Activated CD4-positive, alpha-beta memory T cell treated with anti-CD3 and anti-CD28 coated beads, Interleukin-2, amount 10 ng/mL, durations not matched to agents 7 days and 5 days (primary cell): ENCODE measurements around the gene ASCL2. TPM values are rescaled to one million over a fixed set of nuclear protein-coding genes. Genes with fewer than 3 reads are reported as not detected.
A peak's percentile ranks its signal among the peaks of the same experiment; 100 is the strongest.

Source experiments
- CTCF ChIA-PET: fragments of 350-600 bp; sonication (Branson Sonifier 250); formaldehyde crosslinking; loops from one replicate; lab custom pipeline; 2021; ENCODE audit warnings: antibody characterized with exemption, inconsistent platforms; lab: Charles Lee
- POLR2A ChIA-PET: fragments of 350-600 bp; sonication (Branson Sonifier 250); formaldehyde crosslinking; loops from one replicate; lab custom pipeline; 2021; ENCODE audit warnings: antibody characterized with exemption; lab: Charles Lee
- DNase-seq: peaks from one replicate; pipeline ENCODE4 v3.0.0-alpha.2; 2020
- H3K27ac Mint-ChIP-seq: one replicate; pipeline ENCODE4 v1.8.0; 2021; ENCODE audit warnings: mild to moderate bottlenecking, mixed read lengths
- H3K27me3 Mint-ChIP-seq: one replicate; pipeline ENCODE4 v1.8.0; 2021; ENCODE audit warnings: mixed read lengths
- H3K36me3 Mint-ChIP-seq: one replicate; pipeline ENCODE4 v1.8.0; 2021; ENCODE audit warnings: low read depth, mixed read lengths
- H3K4me1 Mint-ChIP-seq: one replicate; pipeline ENCODE4 v1.8.0; 2021; ENCODE audit warnings: mixed read lengths
- H3K4me3 Mint-ChIP-seq: one replicate; pipeline ENCODE4 v1.8.0; 2021; ENCODE audit warnings: mild to moderate bottlenecking, mixed read lengths
- H3K9me3 Mint-ChIP-seq: one replicate; pipeline ENCODE4 v1.8.0; 2021; ENCODE audit warnings: mixed read lengths
- total RNA-seq, 2 experiments: library from RNA; stranded (reverse); gene quantifications; one replicate each; pipeline ENCODE4 v1.2.3, GENCODE V29; 2021

The ASCL2 gene
- total RNA-seq, 2 experiments from 2014 or later: 0.35 to 0.68 TPM

DNA sequence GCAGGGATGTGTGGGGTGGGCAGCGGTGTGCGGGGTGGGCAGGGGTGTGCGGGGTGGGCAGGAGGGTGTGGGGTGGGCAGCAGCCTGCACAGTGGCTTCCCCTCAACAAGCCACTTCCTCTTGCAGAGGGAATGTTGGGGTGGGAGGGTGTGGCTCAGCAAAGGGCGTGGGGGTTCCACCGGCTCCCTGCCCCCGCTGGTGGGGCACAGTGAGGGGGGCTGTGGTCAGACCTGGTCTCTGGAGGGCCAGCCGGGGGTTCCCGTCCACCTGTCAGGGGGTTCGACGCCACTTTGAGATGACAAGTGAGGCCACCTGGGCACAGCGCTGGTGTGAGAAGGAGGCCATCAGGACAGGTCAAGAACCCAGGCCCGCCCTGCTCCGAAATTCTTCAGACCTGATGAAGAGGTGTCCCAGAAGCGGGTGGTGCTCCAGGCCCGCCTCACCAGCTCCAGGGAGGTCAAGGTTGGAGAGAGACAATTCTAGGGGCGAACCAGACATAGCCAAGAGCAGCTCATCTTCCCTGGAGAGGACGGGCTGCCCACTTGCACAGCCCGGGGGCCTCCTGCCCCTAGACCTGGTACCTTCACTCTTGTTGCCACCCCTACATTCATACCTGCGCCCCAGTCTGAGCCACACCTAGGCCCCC lies 30.0 kb upstream of the ASCL2 start:
- H3K36me3 Mint-ChIP-seq: peaks cover 37% of the 10 kb centered on the region
- DNase-seq: peak; percentile 25
- ChIA-PET POLR2A (interaction anchor here (1.2 to 3.4 kb wide), 2 partner anchors 10 to 31 kb away, joined by 4 to 21 read pairs; partner anchors contain the start of gene ASCL2), CTCF (interaction anchor here (1.6 kb wide), 2 partner anchors 100 to 120 kb away, joined by 6 to 7 read pairs; partner anchors contain the start of gene TSSC4)
- H3K4me1 Mint-ChIP-seq: peaks cover 46% of the 10 kb centered on the region
- no peaks in the 10 kb centered on the region for H3K9me3 Mint-ChIP-seq
- peak overlapping the region; percentile 95 for H3K27ac Mint-ChIP-seq
- peak overlapping the region; percentile 100 for H3K4me3 Mint-ChIP-seq
- H3K27me3 Mint-ChIP-seq: no peaks in the 10 kb centered on the region

DNA sequence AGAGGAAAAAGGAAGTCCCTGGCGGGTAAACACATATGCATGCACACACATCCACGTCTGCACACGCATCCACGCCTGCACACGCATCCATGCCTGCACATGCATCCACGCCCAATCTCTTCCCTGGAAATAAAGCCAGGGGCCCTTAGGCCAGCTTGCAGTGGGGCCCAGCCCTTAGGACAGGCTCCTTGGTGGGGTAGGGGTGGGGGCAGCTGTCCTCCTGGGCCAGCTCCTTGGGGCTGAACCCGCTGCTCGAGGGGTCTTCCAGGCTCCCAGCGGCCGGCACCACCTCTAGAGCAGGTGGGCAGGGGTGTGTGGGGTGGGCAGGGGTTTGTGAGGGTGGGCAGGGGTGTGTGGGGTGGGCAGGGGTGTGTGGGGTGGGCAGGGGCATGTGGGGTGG lies 29.4 kb upstream of the ASCL2 start:
- Mint-ChIP-seq H3K27ac (peak overlapping the region; percentile 49), H3K27me3 (no peaks in the 10 kb centered on the region), H3K4me1 (peaks cover 41% of the 10 kb centered on the region), H3K4me3 (peak overlapping the region; percentile 65), H3K9me3 (no peaks in the 10 kb centered on the region), H3K36me3 (peaks cover 37% of the 10 kb centered on the region)
- CTCF ChIA-PET: interaction anchor here (1.6 kb wide), 1 partner anchor 121 kb away, joined by 6 read pairs; no protein-coding TSS in a partner anchor
- POLR2A ChIA-PET: interaction anchor here (1.2 to 3.4 kb wide), 2 partner anchors 11 to 30 kb away, joined by 4 to 21 read pairs; partner anchors contain the start of gene ASCL2
- no peak for DNase-seq

DNA sequence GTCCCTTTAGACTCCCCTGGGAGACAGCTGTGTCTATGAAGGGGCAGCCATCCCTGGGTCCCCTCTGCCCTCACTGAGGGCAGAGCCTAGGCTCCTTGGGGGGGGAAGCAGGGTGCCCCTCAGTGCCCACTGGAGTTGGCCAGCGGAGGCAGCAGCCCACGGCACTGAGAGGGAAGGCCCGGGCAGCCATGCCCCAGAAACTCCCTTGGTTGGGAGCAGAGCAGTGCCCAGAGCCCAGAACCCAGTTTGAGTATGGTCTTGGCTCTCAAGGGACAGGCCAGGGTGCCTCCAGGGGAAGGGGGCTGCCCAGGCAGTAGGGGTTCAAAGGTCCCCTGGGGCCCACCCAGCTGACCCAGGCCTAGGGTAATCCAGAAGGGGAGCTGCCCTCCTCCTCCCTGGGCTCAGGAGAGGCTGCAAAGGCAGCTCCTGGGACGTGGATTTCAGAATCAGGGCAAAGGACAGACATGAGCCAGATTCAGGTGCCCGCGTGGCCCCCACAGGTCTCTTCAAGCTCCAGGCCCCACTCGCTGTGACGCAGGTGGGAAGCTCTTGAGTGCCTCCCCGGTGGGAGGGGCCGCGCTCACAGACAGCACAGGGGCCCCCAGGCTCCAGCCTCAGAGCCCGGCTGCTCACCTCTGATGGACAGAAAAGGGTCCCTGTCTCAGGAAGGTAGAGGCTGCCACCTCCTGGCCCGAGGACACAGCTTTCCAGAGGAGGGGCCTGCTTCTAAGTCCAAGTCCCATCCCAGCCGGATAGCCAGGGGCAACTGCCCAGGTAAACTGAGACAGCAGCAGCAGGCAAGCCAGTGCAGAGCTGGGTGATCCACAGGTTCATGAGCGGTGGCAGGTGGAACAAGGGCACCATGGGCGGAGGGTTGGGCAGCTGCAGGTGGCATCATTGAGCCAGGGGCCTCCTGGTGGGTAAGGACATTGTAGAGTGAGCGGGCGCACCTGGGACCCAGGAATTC lies 28.7 kb upstream of the ASCL2 start:
- no peaks in the 10 kb centered on the region for H3K9me3 Mint-ChIP-seq
- peak; percentile 24 for DNase-seq
- H3K4me1 Mint-ChIP-seq: peaks cover 37% of the 10 kb centered on the region
- H3K27me3 Mint-ChIP-seq: no peaks in the 10 kb centered on the region
- ChIA-PET CTCF (no interaction called here), POLR2A (interaction anchor here (1.2 to 3.4 kb wide), 2 partner anchors 12 to 29 kb away, joined by 4 to 21 read pairs; partner anchors contain the start of gene ASCL2)
- H3K4me3 Mint-ChIP-seq: peak overlapping the region; percentile 65
- peak overlapping the region; percentile 58 for H3K27ac Mint-ChIP-seq
- H3K36me3 Mint-ChIP-seq: peaks cover 37% of the 10 kb centered on the region

DNA sequence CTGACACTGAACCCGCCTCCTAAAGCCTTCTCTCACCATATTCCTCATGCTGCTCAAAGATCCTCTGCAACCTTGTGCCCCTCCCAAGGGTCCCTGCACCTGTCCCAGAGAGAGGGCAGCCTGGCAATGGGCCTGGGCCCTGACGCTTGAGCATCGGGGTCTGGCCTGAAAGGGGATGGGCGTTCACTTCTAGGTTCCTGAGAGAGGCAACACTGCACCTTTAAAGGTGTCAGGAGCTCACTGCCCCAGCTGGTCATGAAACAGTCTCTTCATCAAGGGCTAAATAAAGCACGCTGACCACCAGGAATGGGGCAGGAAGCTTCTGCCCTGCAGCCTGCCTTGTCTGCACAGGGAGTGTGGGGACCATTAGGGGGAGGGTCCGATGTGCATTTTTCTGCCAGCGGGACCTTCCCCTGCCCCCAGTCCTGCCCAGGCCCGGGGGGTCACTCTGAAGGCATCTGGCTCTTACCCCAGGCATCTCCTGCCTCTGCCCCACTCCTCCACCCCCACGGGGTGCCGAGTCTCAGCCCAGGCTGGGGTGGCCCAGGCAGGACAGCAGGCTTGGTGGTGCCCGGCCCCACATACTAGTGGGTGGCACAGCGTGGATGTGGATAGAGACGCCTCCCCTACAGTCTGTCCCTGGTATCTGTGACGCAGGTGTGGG lies 27.9 kb upstream of the ASCL2 start:
- Mint-ChIP-seq H3K9me3 (no peaks in the 10 kb centered on the region), H3K4me1 (peaks cover 31% of the 10 kb centered on the region), H3K27me3 (no peaks in the 10 kb centered on the region), H3K36me3 (peaks cover 37% of the 10 kb centered on the region), H3K27ac (no peak overlapping the region), H3K4me3 (no peak overlapping the region)
- CTCF ChIA-PET: no interaction called here
- POLR2A ChIA-PET: interaction anchor here (1.0 kb wide), 1 partner anchor 40 kb away, joined by 3 read pairs; no protein-coding TSS in a partner anchor
- peak; percentile 14 for DNase-seq

DNA sequence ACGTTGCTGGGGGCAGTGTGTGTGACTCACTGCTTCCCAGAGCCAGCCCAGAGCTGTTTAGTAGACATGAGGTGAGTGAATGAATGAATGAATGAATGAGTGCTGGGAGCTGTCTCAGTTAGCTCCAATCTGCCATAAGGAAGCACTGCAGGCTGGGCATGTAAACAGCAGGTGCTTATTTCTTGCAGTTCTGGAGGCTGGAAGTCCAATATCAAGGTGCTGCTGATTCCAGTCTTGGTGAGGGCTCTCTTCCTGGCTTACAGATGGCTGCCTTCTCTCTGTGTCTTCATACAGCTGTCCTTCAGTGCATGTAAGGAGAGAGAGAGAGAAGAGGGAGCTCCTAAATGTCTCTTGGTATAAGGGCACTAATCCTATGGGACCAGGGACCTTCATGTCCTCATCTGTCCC lies 27.2 kb upstream of the ASCL2 start:
- Mint-ChIP-seq H3K4me1 (peaks cover 25% of the 10 kb centered on the region), H3K27ac (no peak overlapping the region), H3K36me3 (peaks cover 36% of the 10 kb centered on the region), H3K4me3 (no peak overlapping the region), H3K27me3 (no peaks in the 10 kb centered on the region), H3K9me3 (no peaks in the 10 kb centered on the region)
- ChIA-PET POLR2A (interaction anchor here (1.0 kb wide), 1 partner anchor 39 kb away, joined by 3 read pairs; no protein-coding TSS in a partner anchor), CTCF (no interaction called here)
- DNase-seq: no peak

DNA sequence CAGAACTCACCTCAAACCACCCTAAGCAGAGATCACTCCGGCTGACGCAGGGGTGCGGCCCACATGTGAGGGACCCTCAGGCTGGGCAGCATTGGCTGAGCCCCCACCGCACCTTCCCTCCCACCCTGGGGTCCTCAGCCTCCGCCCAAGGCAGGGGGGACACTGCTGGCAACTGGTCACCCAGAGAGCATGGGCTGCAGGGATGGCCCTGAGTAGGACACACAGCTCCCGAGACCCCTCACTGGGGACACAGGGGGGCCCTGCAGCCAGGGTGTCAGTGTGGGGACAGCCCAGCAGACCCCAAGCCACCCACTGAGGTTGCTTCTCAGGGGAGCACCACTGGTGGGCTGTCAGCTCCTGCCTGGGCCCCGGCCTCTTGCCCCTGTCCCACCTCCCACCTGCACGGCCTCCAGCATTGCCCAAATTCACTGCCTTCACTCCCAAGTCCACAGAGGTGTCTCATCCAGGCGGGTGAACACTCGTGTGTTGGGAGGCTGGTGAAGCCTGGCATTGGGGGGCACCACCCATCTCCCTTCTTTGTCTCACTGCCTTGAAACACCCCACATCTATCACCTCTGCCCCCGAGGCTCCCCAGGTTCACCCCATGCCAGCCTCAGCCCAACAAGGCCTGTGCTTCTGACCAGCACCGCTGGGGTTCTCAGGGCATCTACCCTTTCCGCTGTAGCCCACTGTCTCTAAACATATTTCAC lies 26.7 kb upstream of the ASCL2 start:
- CTCF ChIA-PET: no interaction called here
- POLR2A ChIA-PET: interaction anchor here (1.0 kb wide), 1 partner anchor 38 kb away, joined by 3 read pairs; no protein-coding TSS in a partner anchor
- no peaks in the 10 kb centered on the region for H3K9me3 Mint-ChIP-seq
- peaks cover 33% of the 10 kb centered on the region for H3K36me3 Mint-ChIP-seq
- H3K4me3 Mint-ChIP-seq: no peak overlapping the region
- no peak overlapping the region for H3K27ac Mint-ChIP-seq
- no peaks in the 10 kb centered on the region for H3K27me3 Mint-ChIP-seq
- DNase-seq: peak; percentile 15
- peaks cover 23% of the 10 kb centered on the region for H3K4me1 Mint-ChIP-seq

DNA sequence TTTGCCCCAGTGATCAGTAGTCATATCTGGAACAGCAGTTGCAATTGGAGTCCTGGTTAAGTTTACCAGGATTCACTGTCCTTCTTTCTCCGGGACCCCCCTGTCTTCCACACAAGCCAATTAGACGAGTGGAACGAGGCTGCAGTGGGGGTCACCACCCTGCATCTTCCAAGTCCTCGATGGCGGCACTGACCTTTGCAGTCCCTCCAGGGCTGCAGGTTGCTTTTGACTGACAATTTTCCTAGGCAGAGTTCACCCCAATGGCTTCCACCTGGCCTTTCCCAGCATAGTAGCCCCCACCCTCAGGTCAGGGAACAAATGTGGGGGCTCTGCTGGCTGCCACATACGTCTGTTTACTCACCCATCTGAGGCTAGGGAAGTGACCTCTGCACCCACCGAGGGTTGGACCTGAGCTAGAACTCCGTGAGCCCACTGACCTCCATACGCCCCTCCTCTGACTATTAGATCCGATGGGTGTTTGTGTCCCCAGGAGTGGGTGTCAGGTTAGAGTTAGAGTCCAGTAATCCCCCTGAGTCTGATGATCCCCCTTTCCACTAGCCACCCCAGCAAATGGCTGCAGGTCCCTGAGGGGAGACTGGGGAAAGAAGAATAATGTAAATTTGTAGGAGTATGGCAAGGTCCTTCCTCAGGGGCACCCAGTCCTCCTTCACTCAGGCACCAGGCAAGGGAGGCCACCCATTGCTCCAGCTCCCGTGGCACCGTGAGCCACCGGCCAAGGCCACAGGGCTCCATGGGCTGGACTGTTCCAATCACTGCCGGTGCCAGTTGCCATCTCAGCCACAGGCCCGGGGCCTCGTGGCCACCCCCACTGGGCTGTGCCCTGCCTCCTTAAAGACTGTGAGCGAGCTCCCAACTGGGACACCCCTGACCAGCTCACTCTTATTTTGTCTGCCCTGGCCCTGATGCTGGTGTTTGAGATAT lies 25.9 kb upstream of the ASCL2 start:
- Mint-ChIP-seq H3K27ac (no peak overlapping the region), H3K9me3 (no peaks in the 10 kb centered on the region)
- CTCF ChIA-PET: no interaction called here

DNA sequence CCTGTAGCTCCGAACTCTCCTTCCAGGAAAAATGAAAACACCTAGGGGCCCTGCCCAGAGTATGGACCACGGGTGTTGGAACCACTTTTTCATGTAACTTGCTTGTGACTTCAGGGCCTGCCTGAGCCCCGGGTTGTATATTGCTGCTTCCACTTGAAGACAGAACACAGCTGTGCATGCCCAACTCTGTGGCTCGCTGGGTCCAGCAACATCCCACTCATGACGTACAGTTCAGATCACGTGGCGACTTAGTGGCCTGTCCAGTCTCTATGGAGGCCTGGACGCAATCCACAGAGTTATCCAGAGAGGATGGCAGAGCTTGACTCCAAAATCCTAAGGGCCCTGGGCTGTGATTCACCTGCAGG lies 24.5 kb upstream of the ASCL2 start:
- peaks cover 23% of the 10 kb centered on the region for H3K36me3 Mint-ChIP-seq
- ChIA-PET POLR2A (interaction anchor here (0.7 to 1.4 kb wide), 3 partner anchors 10 to 238 kb away, joined by 3 read pairs; no protein-coding TSS in a partner anchor), CTCF (interaction anchor here (1.0 kb wide), 1 partner anchor 10 kb away, joined by 3 read pairs; no protein-coding TSS in a partner anchor)
- no peak for DNase-seq
- peaks cover 16% of the 10 kb centered on the region for H3K4me1 Mint-ChIP-seq
- no peaks in the 10 kb centered on the region for H3K9me3 Mint-ChIP-seq
- H3K27ac Mint-ChIP-seq: peak overlapping the region; percentile 10
- no peaks in the 10 kb centered on the region for H3K27me3 Mint-ChIP-seq
- no peak overlapping the region for H3K4me3 Mint-ChIP-seq

More for the DNA sequence above, 25.9 kb upstream of the ASCL2 start:
- DNase-seq: no peak
- peaks cover 27% of the 10 kb centered on the region for H3K36me3 Mint-ChIP-seq
- no peak overlapping the region for H3K4me3 Mint-ChIP-seq
- H3K4me1 Mint-ChIP-seq: peaks cover 20% of the 10 kb centered on the region
- no peaks in the 10 kb centered on the region for H3K27me3 Mint-ChIP-seq
- POLR2A ChIA-PET: interaction anchor here (1.4 kb wide), 1 partner anchor 9 kb away, joined by 3 read pairs; no protein-coding TSS in a partner anchor

DNA sequence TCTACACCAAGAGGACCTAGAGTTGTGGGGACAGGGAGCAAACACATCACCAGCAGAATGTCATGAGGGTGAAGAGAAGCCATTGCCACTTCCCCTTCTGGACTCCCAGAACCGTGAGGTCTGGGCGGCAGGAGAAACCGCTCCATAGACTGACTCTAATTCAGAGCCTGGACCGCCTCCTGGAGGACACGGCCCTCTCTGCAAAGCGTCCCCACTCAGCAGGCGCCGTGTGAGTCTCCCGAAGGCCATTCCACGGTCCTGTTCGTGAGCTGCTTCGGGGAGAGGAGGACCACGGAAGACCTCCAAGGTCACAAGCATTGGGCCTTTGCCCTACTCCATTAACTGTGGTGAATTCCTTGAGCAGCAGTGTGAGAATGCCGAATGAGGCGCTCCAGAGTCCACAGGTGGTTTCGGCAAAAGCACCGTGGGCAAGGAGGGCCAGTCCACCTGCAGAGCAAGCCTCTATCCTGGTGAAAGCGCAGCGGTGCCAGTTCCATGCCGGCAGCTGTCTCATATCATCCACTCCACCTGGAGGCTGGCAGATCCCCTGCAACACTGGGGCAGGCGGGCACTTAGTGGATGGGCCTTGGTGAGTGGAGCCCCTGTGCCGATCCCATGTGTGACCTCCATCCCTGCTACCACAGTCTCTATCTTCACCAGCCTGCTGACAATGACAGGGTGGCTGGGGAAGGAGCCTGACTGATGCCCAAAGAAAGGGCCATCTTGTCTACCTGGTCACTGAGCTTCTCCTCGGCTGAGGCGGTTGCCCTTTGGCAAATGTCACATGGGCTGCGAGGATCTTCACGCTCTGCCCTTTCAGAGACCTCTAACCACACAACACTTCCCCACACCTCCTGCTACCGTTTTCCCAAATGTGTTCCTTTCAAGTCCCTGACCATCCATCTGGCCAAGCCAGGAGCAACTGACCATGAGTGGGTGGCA lies 23.9 kb upstream of the ASCL2 start:
- H3K36me3 Mint-ChIP-seq: peaks cover 17% of the 10 kb centered on the region
- ChIA-PET CTCF (interaction anchor here (1.0 kb wide), 1 partner anchor 10 kb away, joined by 3 read pairs; no protein-coding TSS in a partner anchor), POLR2A (interaction anchor here (0.7 to 1.4 kb wide), 3 partner anchors 11 to 238 kb away, joined by 3 read pairs; no protein-coding TSS in a partner anchor)
- no peaks in the 10 kb centered on the region for H3K9me3 Mint-ChIP-seq
- DNase-seq: peak; percentile 15
- peaks cover 11% of the 10 kb centered on the region for H3K4me1 Mint-ChIP-seq
- H3K27ac Mint-ChIP-seq: peak overlapping the region; percentile 10
- H3K4me3 Mint-ChIP-seq: no peak overlapping the region
- peaks cover 2% of the 10 kb centered on the region for H3K27me3 Mint-ChIP-seq

DNA sequence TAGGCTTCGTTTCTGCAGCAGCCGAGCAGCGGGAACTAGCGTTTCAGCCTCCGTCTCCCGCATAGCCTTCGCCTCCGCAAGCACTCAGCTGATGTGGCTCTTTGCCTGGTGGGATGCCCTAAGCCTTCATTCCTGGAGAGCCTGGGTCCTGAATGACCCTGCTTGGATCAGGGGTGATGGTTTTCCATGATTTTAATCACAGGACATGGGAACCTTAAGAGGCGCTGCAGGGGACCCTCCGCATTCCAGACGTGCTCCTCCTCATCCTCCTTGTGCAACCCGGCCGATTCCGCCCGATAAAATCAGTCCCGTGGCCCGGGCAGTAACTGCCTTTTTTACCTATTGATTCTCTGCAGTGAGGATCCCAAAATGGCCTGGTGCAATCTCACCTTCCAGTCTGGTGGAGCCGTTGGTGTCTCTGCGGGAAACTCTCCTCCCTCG lies 23.2 kb upstream of the ASCL2 start:
- peaks cover 14% of the 10 kb centered on the region for H3K36me3 Mint-ChIP-seq
- POLR2A ChIA-PET: no interaction called here
- H3K9me3 Mint-ChIP-seq: no peaks in the 10 kb centered on the region
- H3K27me3 Mint-ChIP-seq: peaks cover 5% of the 10 kb centered on the region
- H3K4me1 Mint-ChIP-seq: peaks cover 4% of the 10 kb centered on the region
- no peak for DNase-seq
- no peak overlapping the region for H3K4me3 Mint-ChIP-seq
- CTCF ChIA-PET: interaction anchor here (0.7 kb wide), 1 partner anchor 87 kb away, joined by 3 read pairs; no protein-coding TSS in a partner anchor
- H3K27ac Mint-ChIP-seq: no peak overlapping the region
